Vagina (tissue), 2 donors: ENCODE measurements around the gene NUAK1.

ENCODE experiments used
- CTCF ChIP-seq, 3 experiments: fragments of 450-650 bp in 2 of 3; fragments of 200-600 bp in 1 of 3; sonication (generic) in 1 of 3; IDR thresholded peaks; one replicate each; pipeline ENCODE4 v1.5.1; 2017 to 2019; ENCODE audit warnings: antibody characterized with exemption in 3 of 3, mild to moderate bottlenecking in 2 of 3, moderate library complexity in 2 of 3
- POLR2A ChIP-seq, 2 donors: fragments of 450-650 bp; IDR thresholded peaks; one replicate each; pipeline ENCODE4 v1.6.1; 2017; ENCODE audit warnings: antibody characterized with exemption in 2 of 2, mild to moderate bottlenecking in 2 of 2, moderate library complexity in 2 of 2

- TF ChIP-seq POLR2A (IDR thresholded peaks at IDR 0.05) = no peak
- no peak for TF ChIP-seq CTCF (IDR thresholded peaks at IDR 0.05)
Observed at GRCh38 chr12:106130474-106131113, 8.2 kb downstream of the NUAK1 start.
